ENCODE data around the gene HDAC10.

DNA sequence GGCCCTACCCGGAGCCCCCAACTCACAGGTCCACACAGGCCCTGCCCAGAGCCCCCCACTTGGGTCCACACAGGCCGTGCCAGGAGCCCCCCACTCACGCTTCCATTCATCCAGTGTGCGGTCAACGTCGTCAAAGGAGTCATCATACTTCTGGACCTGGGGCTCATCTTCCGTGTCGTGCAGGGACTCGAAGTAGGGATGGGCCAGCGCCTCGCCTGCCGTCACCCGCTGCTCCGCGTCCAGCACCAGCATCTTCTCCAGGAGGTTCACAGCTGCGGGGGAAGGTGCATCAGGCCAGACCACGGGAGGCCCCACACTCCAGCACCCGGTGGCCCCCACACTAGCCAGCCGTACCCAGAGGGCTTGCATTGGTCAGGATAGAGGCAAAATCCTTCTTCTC, 4.0 kb upstream of the HDAC10 start:
- no peak for TF ChIP-seq CTCF (IDR thresholded peaks at IDR 0.05)
- TF ChIP-seq, protein P1, sequence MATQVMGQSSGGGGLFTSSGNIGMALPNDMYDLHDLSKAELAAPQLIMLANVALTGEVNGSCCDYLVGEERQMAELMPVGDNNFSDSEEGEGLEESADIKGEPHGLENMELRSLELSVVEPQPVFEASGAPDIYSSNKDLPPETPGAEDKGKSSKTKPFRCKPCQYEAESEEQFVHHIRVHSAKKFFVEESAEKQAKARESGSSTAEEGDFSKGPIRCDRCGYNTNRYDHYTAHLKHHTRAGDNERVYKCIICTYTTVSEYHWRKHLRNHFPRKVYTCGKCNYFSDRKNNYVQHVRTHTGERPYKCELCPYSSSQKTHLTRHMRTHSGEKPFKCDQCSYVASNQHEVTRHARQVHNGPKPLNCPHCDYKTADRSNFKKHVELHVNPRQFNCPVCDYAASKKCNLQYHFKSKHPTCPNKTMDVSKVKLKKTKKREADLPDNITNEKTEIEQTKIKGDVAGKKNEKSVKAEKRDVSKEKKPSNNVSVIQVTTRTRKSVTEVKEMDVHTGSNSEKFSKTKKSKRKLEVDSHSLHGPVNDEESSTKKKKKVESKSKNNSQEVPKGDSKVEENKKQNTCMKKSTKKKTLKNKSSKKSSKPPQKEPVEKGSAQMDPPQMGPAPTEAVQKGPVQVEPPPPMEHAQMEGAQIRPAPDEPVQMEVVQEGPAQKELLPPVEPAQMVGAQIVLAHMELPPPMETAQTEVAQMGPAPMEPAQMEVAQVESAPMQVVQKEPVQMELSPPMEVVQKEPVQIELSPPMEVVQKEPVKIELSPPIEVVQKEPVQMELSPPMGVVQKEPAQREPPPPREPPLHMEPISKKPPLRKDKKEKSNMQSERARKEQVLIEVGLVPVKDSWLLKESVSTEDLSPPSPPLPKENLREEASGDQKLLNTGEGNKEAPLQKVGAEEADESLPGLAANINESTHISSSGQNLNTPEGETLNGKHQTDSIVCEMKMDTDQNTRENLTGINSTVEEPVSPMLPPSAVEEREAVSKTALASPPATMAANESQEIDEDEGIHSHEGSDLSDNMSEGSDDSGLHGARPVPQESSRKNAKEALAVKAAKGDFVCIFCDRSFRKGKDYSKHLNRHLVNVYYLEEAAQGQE (IDR thresholded peaks at IDR 0.05; ENCODE audit: insufficient read depth in 1 of 2, low read depth in 2 of 2, low read length in 1 of 2): no peak
- no peak for TF ChIP-seq POLR2AphosphoS5 (IDR thresholded peaks at IDR 0.05; ENCODE audit: low read depth, low read length)
- TF ChIP-seq SIN3A (IDR thresholded peaks at IDR 0.05; ENCODE audit: borderline replicate concordance, insufficient read depth, low read depth, low read length): no peak
- no peak for TF ChIP-seq TCF7L2 (IDR thresholded peaks at IDR 0.05; ENCODE audit: low read depth, low read length)
